Esophagus squamous epithelium (tissue), 5 donors: ENCODE measurements around the gene AP2A2. TPM values are rescaled to one million over a fixed set of nuclear protein-coding genes. Genes with fewer than 3 reads are reported as not detected.

ENCODE experiments used
- DNase-seq: peaks from one replicate; lab custom pipeline; 2025; lab: John Stamatoyannopoulos, UW
- H3K27ac ChIP-seq, 4 donors: fragments of 200-600 bp; sonication (generic); one replicate each; pipeline ENCODE4 v1.5.1; 2016 to 2019; ENCODE audit warnings: mild to moderate bottlenecking in 1 of 4
- H3K27me3 ChIP-seq, 4 donors: fragments of 200-600 bp; sonication (generic); 1 replicate in 3 of 4; 2 replicates in 1 of 4; pipeline versions ENCODE4 v1.5.1 to v1.6.0; 2017 to 2021; ENCODE audit warnings: antibody characterized with exemption in 1 of 4
- H3K36me3 ChIP-seq, 3 donors: fragments of 200-600 bp; sonication (generic); one replicate each; pipeline ENCODE4 v1.5.1; 2016 to 2019
- H3K4me1 ChIP-seq, 3 donors: fragments of 200-600 bp; sonication (generic); one replicate each; pipeline ENCODE4 v1.5.1; 2017 to 2019
- H3K4me3 ChIP-seq, 4 donors: fragments of 200-600 bp; sonication (generic); 1 replicate in 3 of 4; 2 replicates in 1 of 4; pipeline ENCODE4 v1.5.1; 2016 to 2019; ENCODE audit warnings: mild to moderate bottlenecking in 2 of 4, moderate library complexity in 1 of 4
- H3K9me3 ChIP-seq, 3 donors: fragments of 200-600 bp; sonication (generic); one replicate each; pipeline ENCODE4 v1.5.1; 2016 to 2019
- POLR2A ChIP-seq, 4 donors: fragments of 450-650 bp; IDR thresholded peaks; one replicate each; pipeline ENCODE4 v1.6.1; 2017; ENCODE audit warnings: antibody characterized with exemption in 4 of 4, mild to moderate bottlenecking in 4 of 4, moderate library complexity in 3 of 4
- WGBS, 2 donors: methylation state at CpG; one replicate each; pipeline ENCODE4 v1.1.5; 2018; 5-methylcytosine and 5-hydroxymethylcytosine counted together
- intact Hi-C: fragments of 100-400 bp; cut with DNase I; formaldehyde crosslinking; loops from one replicate; pipeline ENCODE4 v1.15.0; 2022
- total RNA-seq, 4 donors: library from RNA; depleted of rRNA; stranded (reverse); fragments of >200 nt; gene quantifications; one replicate each; pipeline ENCODE4 v1.1.0, GENCODE V29; 2016
- TF ChIP-seq, protein P1 (sequence below), 6 experiments: fragments of 450-650 bp in 4 of 6; fragments of 200-600 bp in 2 of 6; sonication (generic) in 2 of 6; IDR thresholded peaks; one replicate each; pipeline ENCODE4 v1.5.1; 2016 to 2019; ENCODE audit warnings: antibody characterized with exemption in 6 of 6, mild to moderate bottlenecking in 4 of 6, moderate library complexity in 4 of 6
- donor health status: DM: yes; HTN: yes; CAD: no.

AP2A2 gene
- total RNA-seq, 4 donors from 2014 or later: 19.8 to 48.6 (median 28.5) TPM

DNA sequence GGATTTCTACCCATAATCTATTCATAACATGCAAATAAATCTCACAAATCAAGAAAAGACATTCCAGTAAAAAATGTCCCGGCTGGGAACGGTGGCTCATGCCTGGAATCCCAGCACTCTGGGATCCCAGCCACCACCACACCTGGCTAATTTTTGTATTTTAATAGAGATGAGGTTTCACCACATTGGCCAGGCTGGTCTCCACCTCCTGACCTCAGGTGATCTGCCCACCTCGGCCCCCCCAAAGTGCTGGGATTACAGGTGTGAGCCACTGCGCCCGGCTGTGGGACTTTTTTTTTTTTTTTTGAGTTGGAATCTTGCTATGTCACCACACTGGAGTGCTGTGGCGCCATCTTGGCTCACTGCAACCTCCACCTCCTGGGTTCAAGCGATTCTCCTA lies 19.7 kb upstream of the AP2A2 start:
- no peaks in the 10 kb centered on the region for H3K9me3 ChIP-seq
- DNase-seq: no peak
- peaks cover 11 to 24% (median 11%) of the 10 kb centered on the region in 3 donors for H3K4me1 ChIP-seq
- no peak overlapping the region for H3K4me3 ChIP-seq
- H3K27ac ChIP-seq: no peak overlapping the region
- no peaks in the 10 kb centered on the region for H3K27me3 ChIP-seq
- no peak for TF ChIP-seq POLR2A (IDR thresholded peaks at IDR 0.05)
- TF ChIP-seq, protein P1, sequence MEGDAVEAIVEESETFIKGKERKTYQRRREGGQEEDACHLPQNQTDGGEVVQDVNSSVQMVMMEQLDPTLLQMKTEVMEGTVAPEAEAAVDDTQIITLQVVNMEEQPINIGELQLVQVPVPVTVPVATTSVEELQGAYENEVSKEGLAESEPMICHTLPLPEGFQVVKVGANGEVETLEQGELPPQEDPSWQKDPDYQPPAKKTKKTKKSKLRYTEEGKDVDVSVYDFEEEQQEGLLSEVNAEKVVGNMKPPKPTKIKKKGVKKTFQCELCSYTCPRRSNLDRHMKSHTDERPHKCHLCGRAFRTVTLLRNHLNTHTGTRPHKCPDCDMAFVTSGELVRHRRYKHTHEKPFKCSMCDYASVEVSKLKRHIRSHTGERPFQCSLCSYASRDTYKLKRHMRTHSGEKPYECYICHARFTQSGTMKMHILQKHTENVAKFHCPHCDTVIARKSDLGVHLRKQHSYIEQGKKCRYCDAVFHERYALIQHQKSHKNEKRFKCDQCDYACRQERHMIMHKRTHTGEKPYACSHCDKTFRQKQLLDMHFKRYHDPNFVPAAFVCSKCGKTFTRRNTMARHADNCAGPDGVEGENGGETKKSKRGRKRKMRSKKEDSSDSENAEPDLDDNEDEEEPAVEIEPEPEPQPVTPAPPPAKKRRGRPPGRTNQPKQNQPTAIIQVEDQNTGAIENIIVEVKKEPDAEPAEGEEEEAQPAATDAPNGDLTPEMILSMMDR (IDR thresholded peaks at IDR 0.05): no peak
- H3K36me3 ChIP-seq: peaks cover 28 to 41% (median 32%) of the 10 kb centered on the region in 3 donors
- intact Hi-C loops: no loop called here
- WGBS, 2 donors: 83 to 86% methylated on average over 5 to 6 of the region's 7 CpGs

DNA sequence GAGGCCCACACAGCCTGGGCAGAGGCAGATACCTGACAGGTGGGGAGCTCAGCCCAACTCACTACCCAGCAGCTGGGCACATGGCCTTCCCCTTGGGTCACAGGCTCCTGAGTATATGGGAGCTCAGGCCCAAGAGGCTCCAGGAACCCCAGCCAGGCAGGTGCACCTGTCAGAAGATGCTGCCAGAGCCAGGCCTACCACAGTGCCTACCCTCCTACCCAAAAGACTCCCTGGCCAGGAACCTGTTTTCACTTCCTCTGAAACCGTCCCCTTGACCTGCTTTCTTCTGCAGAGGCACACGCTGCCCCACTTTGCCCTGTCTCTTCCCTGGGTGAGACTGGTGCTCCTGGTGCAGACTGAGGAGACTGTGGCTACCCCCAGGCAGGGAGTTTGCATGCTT lies 18.0 kb upstream of the AP2A2 start:
- Histone ChIP-seq H3K9me3 (no peaks in the 10 kb centered on the region), H3K4me1 (peaks cover 11 to 33% (median 15%) of the 10 kb centered on the region in 3 donors), H3K36me3 (peaks cover 14 to 24% (median 18%) of the 10 kb centered on the region in 3 donors), H3K27ac (no peak overlapping the region), H3K4me3 (no peak overlapping the region), H3K27me3 (no peaks in the 10 kb centered on the region)
- TF ChIP-seq, protein P1 (IDR thresholded peaks at IDR 0.05): no peak
- TF ChIP-seq POLR2A (IDR thresholded peaks at IDR 0.05): no peak
- 42 to 80% methylated on average over 1 to 2 of the region's 2 CpGs for WGBS, 2 donors
- no peak for DNase-seq
- intact Hi-C loops: no loop called here

- intact Hi-C loops: no loop called here
- TF ChIP-seq, protein P1 (IDR thresholded peaks at IDR 0.05): no peak
- no peak for TF ChIP-seq POLR2A (IDR thresholded peaks at IDR 0.05)
- WGBS, 2 donors: 62% methylated on average over 2 to 5 of the region's 5 CpGs
- DNase-seq: no peak
- Histone ChIP-seq H3K27me3 (no peaks in the 10 kb centered on the region), H3K4me3 (no peak overlapping the region), H3K27ac (no peak overlapping the region), H3K9me3 (no peaks in the 10 kb centered on the region), H3K36me3 (peaks cover 8 to 18% (median 12%) of the 10 kb centered on the region in 3 donors), H3K4me1 (peaks cover 11 to 33% (median 15%) of the 10 kb centered on the region in 3 donors)
These were observed 17.4 kb upstream of the AP2A2 start for GRCh38 chr11:908273-908672.

DNA sequence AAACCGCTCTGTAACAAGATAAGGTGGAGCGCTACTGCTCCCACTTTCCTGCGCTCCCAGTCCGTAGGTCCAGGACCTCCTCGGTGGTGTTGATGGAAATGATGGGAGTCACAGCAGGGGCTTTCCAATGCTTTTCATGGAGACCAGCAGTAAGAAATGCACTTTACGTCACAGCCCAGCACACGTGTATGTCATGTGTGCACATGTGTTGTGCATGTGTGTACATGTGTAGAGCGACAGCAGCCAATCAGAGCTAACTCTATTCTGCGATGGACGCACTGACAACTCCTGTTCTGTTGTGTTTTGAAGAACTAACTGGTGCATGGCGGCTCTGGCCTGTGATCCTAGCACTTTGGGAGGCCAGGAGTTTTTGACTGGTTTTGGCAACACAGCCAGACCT lies 16.3 kb upstream of the AP2A2 start:
- Histone ChIP-seq H3K4me1 (peaks cover 11 to 33% (median 15%) of the 10 kb centered on the region in 3 donors), H3K27ac (no peak overlapping the region), H3K27me3 (no peaks in the 10 kb centered on the region), H3K4me3 (peak overlapping the region in 1 of 4 donors; percentile 95), H3K9me3 (no peaks in the 10 kb centered on the region), H3K36me3 (peaks cover 0 to 7% (median under 1%) of the 10 kb centered on the region in 3 donors)
- intact Hi-C loops: no loop called here
- DNase-seq: no peak
- 78 to 83% methylated on average over 5 to 10 of the region's 11 CpGs for WGBS, 2 donors
- TF ChIP-seq POLR2A (IDR thresholded peaks at IDR 0.05): no peak
- TF ChIP-seq, protein P1 (IDR thresholded peaks at IDR 0.05): no peak

- no peak for TF ChIP-seq POLR2A (IDR thresholded peaks at IDR 0.05)
- TF ChIP-seq, protein P1 (IDR thresholded peaks at IDR 0.05): no peak
- Histone ChIP-seq H3K4me1 (peaks cover 11 to 33% (median 15%) of the 10 kb centered on the region in 3 donors), H3K36me3 (no peaks in the 10 kb centered on the region), H3K27ac (peak overlapping the region; percentile 86 to 97 (median 94)), H3K9me3 (no peaks in the 10 kb centered on the region), H3K4me3 (peak overlapping the region; percentile 80 to 95 (median 84)), H3K27me3 (no peaks in the 10 kb centered on the region)
- intact Hi-C loops: no loop called here
- 2 to 4% methylated on average over 23 to 34 of the region's 38 CpGs for WGBS, 2 donors
- DNase-seq: no peak
These were observed 15.6 kb upstream of the AP2A2 start for GRCh38 chr11:910044-910588.
